ENCODE results near the gene PLA2G2A.

DNA sequence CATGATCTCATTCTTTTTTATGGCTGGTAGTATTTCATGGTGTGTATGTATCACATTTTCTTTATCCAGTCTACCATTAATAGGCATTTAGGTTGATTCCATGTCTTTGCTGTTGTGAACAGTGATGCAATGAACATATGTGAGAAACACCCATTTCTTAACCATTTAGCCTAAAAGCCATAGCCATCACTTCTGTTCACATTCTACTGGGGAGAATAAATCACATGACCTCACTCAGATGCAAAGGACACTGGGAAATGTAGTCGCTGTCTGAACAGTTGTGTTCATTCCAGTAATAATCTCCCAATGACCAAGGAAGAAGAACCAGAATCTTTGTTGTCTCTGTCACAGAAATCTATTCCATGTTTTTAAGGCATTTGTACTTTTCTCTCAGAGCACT is 40.9 kb downstream of the PLA2G2A start:
- TF ChIP-seq, protein P1, sequence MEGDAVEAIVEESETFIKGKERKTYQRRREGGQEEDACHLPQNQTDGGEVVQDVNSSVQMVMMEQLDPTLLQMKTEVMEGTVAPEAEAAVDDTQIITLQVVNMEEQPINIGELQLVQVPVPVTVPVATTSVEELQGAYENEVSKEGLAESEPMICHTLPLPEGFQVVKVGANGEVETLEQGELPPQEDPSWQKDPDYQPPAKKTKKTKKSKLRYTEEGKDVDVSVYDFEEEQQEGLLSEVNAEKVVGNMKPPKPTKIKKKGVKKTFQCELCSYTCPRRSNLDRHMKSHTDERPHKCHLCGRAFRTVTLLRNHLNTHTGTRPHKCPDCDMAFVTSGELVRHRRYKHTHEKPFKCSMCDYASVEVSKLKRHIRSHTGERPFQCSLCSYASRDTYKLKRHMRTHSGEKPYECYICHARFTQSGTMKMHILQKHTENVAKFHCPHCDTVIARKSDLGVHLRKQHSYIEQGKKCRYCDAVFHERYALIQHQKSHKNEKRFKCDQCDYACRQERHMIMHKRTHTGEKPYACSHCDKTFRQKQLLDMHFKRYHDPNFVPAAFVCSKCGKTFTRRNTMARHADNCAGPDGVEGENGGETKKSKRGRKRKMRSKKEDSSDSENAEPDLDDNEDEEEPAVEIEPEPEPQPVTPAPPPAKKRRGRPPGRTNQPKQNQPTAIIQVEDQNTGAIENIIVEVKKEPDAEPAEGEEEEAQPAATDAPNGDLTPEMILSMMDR (IDR thresholded peaks at IDR 0.05) = no peak
- TF ChIP-seq POLR2A (IDR thresholded peaks at IDR 0.05) = no peak
